MM.1S (cell line): Measurements from ENCODE around the gene RBAK.

Source experiments
- CTCF ChIP-seq: fragments of 300-600 bp; sonication (generic); IDR thresholded peaks from 2 replicates; pipeline ENCODE4 v1.5.1; 2016; ENCODE audit warnings: antibody characterized with exemption, low read length, mixed read lengths
- EZH2 ChIP-seq: fragments of 300-600 bp; sonication (generic); optimal IDR thresholded peaks from 2 replicates; pipeline ENCODE3; 2017; ENCODE audit warnings: low read depth, mild to moderate bottlenecking, antibody characterized with exemption, low read length, mixed read lengths
- EZH2phosphoT487 ChIP-seq: fragments of 300-600 bp; sonication (generic); IDR thresholded peaks from 2 replicates; pipeline ENCODE4 v1.6.1; 2018; ENCODE audit warnings: antibody characterized with exemption, low read length

GRCh38 chr7:5077740-5078139, 32.1 kb downstream of the RBAK start:
- TF ChIP-seq CTCF (no peak), EZH2 (no peak), EZH2phosphoT487 (no peak)
